NOMO-1 (cell line): Measurements from ENCODE around the gene RPLP2.
A peak's percentile ranks its signal among the peaks of the same experiment; 100 is the strongest.

Experiments
- DNase-seq, 2 experiments: peaks; one replicate each; lab custom pipeline; 2025; ENCODE audit not compliant: unreplicated experiment in 2 of 2; lab: John Stamatoyannopoulos, UW

The RPLP2 gene

DNA sequence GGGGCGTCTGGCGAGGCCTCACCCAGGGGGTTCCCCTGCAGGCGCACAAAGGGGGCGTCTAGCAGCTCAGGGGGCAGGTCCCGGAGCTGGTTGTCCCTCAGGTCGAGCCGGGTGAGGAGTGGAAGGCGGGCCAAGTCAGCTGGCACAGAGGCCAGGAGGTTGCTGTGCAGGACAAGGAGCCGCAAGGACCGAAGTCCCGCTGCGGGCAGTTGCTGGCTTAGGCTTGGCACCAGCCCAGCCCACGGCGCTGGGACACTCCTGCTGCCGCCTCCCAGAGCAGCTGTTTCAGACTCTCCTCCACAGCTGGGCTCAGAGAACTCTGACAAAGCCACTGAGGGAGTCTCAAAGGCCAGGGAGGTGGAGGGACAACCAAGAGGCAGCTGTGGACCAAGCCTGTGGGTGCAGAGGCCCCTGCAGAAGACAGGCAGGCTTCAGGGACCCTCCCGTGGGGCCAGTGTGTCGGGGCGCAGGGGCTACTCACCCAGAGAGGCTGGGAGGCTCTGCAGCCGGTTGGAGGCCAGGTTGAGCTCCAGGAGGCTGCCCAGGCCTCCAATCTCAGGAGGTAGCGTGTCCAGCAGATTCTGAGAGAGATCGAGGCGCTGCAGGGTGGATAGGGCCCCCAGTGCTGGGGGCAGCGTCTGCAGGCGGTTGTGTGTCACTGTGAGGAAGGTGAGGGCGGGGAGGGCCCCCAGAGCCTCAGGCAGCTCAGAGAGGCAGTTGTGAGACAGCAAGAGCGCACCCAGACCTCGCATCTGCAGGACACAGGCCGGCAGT lies 6.9 kb upstream of the RPLP2 start:
- no peak for DNase-seq

DNA sequence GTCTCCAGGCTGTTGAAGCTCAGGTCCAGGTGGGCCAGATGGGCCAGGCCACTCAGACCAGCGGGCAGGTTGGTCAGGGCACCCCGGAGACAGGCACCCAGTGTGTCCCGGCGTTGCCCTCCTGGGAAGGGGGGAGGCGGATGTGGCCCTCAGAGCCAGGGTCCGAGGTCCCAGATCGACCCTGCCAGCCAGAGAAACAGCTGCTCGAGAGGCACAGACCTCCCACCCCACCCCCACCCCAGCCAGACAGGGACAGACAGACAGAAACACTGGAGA lies 6.4 kb upstream of the RPLP2 start:
- no peak for DNase-seq

DNA sequence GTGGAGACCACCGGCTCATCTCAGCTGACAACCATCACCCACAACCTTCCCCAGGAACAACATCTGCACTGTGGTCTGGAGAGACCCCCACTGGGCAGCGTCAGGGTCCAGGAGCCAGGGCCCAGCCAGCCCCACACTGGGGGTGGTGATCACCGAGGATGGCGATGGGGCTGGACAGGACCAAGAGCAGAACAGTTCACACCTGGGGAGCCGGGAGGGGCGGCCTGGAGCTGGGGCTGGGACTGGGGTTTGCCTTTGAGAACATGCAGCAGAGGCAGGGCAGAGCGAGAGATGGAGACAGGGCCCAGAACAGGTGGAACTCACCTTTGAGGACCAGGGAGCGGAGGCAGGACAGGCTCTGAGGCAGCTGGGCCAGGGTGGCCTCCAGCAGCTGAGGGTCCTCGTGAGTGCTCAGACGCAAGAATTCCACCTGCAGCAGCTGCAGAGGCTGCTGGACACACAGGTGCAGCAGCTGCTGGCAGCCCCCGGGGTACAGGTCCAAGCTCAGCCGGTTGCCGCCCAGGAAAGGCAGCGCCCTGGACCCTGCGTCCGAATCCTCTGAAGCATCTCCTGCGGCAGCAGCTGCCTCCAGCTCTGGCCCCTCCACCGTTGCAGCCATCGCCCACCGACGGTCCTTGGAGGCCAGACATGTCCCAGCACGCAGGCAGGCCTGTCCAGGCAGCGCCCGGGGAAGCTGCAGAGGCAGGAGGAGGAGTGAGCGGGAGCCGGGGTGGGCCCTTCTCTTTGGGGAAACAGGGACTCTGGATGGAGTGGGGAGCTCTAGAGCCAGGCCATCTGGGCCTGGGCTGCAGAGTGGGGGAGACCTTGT lies 5.8 kb upstream of the RPLP2 start:
- no peak for DNase-seq

DNA sequence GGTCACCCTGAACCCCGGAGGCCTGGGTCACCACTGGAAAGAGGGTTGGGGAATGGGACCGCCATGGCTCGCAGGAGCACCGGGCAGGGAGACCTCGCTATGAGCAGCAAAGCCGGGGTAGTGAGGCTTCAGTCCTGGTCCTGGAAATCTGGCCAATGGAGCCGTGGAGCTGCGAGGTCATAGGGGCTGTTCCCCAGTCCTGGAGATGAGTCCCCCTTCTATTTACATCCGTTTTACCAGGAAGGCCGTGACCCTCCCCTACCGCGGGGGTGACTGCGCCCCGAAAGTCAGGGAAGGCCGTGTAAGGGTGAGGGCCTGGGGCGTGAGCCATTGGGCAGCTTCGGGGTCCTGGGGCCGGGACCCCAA lies 5.2 kb upstream of the RPLP2 start:
- DNase-seq = no peak

DNA sequence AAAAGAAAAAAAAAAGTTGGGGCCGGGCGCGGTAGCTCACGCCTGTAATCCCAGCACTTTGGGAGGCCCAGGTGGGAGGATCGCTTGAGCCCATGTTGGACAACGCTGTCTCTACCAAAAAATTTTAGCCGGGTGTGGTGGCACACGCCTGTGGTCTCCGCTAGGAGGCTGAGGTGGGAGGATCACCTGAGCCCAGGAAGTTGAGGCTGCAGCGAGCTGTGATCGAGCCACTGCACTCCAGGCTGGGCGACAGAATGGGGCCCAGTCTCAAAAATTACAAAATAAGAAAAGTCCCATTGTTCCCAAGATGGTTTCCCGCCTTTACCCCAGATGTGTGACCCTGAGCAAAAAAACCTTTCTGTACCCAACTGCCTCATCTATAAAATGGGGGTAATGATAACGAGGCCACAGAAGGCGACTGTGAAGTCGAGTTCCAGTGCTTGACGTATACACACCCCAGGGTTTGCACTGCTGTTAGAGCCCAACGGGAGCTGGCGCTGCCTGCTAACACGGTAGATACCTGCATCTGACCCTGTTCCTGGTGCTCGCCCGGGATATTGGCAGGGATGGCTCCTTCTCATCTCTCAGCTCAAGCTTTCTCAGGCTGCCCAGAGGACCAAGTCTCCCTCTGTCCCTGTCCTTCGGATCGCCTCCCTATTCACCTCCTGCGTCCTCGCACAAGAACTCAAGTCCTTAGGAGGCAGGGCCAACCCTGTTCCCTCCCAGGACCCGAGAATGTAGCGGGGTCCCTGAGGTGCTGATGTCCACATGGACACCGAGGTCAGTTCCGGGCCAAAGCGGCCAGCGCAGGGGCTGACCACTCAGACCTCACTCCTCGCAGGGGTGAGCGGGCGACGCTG lies 1.1 kb upstream of the RPLP2 start:
- DNase-seq = peak in 1 of 2 experiments; percentile 26

DNA sequence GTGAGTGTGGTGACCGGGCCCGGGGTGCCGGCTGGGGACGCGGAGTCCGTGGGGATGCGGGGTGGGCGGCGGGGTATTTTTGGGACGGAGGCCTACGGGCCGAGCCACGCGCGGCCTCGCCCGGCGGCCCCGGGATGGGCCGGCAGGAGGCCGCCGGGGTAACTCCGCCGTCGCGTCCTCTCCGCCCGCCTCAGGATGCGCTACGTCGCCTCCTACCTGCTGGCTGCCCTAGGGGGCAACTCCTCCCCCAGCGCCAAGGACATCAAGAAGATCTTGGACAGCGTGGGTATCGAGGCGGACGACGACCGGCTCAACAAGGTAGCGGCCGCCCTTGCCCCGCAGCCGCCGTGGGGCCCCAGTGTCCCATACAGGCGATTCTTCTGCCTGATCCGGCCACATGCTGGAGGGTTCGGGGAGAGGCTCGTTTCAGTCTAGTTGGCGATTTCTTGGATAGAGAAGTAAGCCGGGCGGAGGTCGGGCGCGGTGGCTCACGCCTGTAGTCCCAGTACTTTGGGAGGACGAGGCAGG lies 337 bp downstream of the RPLP2 start:
- no peak for DNase-seq

DNA sequence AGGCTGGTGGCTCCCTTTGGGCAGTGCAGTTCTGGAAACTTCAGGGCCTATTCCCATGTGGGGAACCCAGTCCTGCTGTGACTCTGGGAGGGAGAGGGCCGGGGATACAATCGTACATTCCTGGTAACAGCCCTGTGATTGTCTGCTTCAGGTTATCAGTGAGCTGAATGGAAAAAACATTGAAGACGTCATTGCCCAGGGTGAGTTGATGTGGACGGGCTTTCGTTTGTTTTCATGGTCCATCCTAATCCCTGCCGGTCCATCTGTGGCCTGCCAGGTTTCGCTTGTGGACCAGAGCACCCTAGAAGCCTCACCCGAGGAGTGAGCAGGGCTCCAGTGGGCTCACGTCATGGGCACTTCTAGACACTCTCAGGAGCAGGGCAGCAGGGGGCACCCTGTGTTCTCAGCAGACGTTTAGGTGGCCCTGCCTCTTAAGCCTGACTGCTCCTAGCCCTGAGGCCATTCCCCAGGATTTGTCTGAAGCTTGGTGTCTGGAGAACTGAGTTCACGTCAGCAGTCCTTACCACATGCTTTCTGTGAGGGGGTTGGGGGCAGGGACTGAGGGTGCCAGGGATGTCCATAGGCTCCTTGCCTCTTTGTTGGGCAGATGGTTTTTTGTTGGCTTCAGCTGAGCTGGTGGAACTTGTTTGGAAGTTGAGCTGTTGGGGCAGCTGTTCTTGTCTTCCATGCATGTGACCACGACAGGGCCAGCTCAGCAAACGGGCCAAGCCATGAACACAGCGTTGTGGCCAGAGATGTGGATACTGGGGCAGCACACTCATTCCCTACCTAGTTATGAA lies 1.9 kb downstream of the RPLP2 start:
- DNase-seq = no peak

DNA sequence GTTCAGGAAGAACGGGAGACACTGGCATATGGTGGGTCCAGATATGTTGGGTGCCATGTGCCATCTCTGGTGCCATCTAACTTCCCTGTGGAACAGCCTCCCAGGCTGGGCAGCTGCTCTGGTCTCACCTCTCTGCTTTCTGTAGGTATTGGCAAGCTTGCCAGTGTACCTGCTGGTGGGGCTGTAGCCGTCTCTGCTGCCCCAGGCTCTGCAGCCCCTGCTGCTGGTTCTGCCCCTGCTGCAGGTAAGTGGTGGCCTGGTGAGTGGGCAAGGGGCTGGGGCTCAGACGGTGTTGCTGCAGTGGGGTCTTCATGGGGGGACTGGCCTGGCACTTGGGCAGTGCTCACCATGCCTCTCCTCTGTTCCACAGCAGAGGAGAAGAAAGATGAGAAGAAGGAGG lies 2.6 kb downstream of the RPLP2 start:
- no peak for DNase-seq

DNA sequence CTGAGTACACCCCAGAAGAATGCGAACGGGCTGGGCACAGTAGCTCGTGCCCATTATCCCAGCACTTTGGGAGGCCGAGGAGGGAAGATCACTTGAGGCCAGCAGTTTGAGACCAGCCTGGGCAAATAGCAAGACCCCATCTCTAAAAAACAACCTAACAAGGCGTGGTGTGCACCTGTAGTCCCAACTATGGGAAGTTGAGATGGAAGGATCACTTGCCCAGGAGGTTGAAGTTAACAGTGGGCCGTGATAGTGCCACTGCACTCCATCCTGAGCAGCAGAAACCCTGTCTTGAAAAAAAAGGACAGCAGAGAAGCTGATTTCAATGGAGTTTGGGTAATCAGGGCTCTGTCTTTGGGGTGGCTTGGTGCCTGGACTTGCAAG lies 3.3 kb downstream of the RPLP2 start:
- DNase-seq = no peak

DNA sequence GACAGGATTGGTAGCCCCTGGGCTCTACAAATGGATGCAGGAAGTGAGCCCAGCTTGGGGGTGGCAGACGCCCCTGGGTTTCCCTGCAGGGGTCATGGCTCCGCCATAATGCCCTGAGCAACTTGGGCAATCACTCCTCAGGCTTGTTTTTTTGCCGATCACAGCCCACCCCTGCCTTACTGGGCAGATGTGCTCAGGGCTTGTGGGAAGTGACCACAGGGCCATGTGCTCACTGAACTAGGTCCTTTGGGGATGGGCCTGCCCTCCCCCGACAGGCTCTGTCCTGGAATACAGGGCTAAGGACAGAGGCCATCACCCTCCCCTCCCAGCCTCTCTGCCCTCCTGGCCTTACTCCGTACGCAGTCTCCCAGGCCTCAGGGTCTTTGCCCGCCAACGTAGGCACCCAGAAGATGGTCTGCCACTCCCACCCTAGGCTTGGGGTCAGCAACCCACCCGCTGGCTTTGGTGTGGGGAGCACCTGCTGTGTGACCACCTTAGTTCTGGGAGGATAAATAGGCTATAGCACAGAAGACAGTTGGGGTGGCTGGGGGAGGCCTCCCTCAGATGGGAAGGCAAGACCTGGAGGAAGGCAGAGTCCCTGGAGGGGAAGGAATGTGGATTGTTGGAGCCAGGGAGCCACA lies 3.8 kb downstream of the RPLP2 start:
- no peak for DNase-seq

DNA sequence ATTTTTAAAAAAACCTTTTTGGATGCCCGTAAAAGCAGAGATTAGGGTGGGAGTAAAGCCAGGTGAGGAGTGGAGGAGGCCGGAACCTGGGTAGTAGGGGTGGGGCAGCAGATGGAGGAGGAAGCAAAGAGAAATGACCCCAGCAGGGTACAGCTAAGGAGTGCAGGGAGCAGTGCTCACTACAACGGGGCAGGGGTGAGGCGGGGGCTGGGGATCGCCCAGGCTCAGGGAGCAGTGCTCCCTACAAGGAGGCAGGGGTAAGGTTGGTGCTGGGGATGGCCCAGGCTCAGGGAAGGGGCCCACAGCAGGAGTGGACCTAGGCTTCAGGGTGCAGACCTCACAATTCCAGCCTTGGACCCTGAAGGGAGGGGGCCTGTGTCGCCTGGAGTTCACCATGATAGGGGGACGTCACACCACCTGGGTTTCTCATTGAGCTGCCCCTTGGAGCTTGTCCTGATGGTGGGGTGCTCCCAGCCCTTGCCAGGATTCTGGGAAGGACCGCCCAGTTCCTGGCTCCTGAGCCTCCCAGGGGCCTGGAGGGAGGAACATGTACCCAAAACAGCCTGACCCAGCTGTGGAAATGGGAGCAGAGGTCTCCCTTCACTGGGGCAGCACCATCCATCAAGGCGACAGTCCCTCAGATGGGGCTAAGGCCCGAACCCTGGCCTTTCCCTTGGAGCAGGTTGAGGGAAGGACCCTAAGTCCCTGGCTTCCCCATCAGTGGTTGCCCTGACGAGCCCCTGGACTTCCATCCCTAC lies 6.1 kb downstream of the RPLP2 start:
- no peak for DNase-seq

DNA sequence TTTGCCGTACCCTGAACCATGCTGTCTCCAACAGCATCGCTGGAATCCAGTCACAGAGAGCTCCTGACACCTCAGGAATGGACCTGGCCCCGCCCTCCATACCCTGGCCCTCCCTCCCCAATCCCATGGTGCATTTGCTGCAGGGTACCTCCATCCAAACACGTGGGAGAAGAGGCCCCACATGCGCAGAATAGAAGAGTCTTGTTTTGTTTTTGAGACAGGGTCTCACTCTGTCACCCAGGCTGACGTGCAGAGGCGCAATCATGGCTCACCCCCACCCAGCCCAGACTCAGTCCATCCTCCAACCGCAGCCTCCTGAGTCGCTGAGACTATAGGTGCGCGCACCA lies 6.6 kb downstream of the RPLP2 start:
- no peak for DNase-seq

DNA sequence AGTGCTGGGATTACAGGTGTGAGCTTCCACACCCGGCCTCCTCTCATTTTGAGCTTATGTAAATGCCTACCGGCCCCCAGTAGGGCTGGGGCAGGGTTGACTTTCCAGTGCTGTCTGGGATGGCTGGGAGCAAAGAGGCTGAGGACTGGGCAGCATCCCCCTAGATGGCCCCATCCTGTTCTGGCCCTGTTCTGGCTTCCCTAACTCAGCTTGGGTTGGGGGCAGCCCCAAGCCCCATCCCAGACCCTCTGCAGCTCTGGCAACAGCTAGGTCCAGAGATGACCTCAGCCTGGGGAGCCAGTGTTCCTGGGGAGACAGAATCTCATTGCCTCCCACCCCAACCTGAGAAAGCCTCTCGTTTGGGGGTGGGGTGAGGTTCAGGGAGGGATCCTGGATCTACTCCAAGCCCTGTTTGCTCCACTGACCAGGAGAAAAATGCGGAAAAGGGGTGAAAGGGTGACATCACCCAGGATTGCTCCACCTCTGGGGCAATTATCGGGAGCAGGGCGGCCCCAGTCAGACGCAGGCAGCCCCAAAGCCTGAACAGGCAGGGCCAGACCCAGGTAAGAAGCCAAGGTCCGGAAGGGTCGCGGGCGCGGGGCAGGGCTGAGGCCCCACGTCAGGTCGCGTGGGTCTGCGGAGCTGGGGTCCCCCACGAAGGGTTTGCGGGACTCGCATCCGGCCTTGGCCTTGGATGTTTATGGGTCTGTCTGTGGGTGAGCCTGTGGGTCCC lies 8.8 kb downstream of the RPLP2 start, which contains the start of gene PNPLA2:
Gene PNPLA2, plus strand, starts transcription at position 519 of the 733 bp plus-strand sequence. CDS start 805 bp downstream, outside the sequence.
- DNase-seq = no peak

DNA sequence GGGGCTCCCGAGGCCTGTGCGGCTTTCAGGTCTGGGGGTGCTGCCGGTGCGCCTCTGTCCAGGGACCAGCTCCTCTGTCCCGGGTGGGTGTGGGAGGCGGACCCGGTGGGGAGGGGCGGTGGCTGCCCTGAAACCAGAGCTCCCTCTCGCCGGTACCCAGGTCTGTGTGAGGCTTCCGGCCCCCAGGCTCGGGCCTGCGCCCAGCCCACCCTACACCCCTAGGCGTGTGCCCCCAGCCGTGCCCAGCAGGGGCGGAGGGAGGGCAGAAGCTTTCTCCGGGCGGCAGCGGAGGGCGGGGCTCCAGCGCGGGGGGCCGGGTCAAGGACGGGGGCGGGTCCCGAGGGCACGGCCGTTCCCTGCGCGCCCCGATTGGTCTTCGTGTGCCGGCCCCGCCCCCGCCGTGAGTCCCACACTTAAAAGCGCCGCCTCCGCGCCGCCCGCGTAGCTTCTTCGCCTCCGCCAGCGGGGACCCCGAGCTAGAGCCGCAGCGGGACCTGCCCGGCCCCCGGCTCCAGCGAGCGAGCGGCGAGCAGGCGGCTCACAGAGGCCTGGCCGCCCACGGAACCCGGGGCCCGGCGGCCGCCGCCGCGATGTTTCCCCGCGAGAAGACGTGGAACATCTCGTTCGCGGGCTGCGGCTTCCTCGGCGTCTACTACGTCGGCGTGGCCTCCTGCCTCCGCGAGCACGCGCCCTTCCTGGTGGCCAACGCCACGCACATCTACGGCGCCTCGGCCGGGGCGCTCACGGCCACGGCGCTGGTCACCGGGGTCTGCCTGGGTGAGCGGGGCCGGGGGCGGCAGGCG lies 9.6 kb downstream of the RPLP2 start:
- DNase-seq = peak; percentile 85 to 89

DNA sequence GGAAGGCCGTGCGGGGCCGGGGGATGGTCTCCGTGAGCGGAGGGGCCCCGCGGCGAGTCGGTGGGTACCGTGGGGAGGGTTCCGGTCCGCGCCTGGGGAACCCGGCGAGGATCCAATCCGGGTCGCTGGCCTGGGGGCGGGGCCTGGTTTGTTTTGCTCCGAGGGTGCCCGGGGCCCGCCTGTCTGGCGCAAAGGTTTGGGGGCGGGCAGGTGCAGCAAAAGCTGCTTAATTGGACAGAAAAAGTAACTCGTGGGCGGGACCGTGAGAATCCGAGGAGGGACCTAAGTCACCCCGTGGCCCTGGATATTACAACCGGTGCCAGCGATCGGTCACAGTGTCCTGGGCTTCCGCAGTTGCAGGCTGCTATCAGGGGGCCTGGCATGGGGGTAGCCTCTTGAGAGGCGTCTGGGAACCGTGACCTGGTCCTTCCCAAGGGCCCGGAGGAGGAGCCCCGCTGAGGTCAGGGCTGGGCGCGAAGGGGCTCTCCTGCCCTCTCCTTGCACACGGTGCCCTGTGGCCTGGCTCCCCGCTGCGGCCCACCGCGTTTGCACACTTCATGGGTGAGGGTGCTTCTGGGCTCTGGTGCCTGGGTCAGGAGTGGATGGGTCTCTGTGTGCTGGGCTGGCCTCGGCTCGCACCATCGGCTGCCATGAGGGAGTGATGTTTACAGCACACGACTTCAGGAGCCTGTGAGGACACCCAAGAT lies 10.3 kb downstream of the RPLP2 start:
- peak; percentile 93 to 94 for DNase-seq

DNA sequence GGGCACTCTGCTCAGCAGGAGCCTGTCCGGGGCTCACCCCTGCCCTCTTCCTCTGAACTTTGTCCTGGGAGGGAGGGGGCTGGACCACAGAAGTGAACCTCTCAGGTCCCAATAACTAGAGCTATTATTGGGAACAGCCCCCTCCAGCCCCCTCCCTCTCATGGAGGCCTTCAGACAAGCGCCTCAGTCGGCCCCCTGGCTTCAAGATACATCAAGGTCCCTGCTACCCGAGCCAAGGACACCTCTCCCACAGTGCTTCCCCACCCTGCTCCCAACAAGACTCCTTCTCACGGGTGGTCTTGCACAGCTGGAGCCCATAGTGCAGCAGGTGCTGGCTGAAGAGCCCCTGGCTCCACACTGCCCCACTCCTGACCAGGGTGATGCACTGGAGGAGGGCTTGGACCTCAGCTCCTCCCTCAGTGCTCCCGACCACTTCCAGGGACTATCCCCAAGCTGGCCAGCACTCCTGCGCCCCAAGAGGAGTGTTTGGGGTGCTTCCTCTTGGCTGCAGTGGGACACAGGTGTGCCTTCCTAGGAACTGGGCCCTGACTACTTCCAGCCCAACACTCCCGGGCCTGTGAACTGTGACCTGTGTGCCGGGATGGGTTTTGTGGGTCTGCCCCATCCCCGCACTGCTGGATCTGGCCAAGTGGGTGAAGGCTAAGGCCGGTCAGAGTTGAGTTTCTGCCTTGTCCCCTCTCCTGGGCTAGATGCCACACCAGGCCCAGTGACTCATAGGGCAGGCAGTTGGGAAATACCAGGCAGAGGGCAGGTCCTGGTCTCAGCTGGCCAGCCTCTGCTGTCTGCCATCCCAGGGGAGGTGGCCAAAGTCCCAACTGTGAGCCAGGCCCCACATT lies 11.1 kb downstream of the RPLP2 start:
- peak; percentile 19 to 23 for DNase-seq
